Fibroblast of lung (primary cell): ENCODE measurements around the gene RNF112. TPM values are rescaled to one million over a fixed set of nuclear protein-coding genes. Genes with fewer than 3 reads are reported as not detected.
A peak's percentile ranks its signal among the peaks of the same experiment; 100 is the strongest.

Experiments
- DNase-seq, 2 donors: peaks; one replicate each; pipeline versions ENCODE4 v3.0.0 to v3.0.0-alpha.2; 2010; ENCODE audit warnings: low read depth in 2 of 2
- H2AFZ ChIP-seq: 2 replicates; pipeline ENCODE4 v1.5.1; 2012; ENCODE audit warnings: low read length, control low read depth, inconsistent platforms
- H3K27ac ChIP-seq: 2 replicates; pipeline ENCODE4 v1.5.1; 2011; ENCODE audit warnings: low read length, control low read depth; ENCODE audit not compliant: insufficient read depth
- H3K27me3 ChIP-seq: 2 replicates; pipeline ENCODE4 v1.5.1; 2011; ENCODE audit warnings: mild to moderate bottlenecking, low read length; ENCODE audit not compliant: control insufficient read depth, insufficient read depth
- H3K36me3 ChIP-seq: 2 replicates; pipeline ENCODE4 v1.5.1; 2011; ENCODE audit warnings: low read length; ENCODE audit not compliant: control insufficient read depth, insufficient read depth
- H3K4me1 ChIP-seq: 2 replicates; pipeline ENCODE4 v1.5.1; 2011; ENCODE audit warnings: low read length; ENCODE audit not compliant: control insufficient read depth, insufficient read depth; ENCODE audit errors: extremely low read depth
- H3K4me2 ChIP-seq: 2 replicates; pipeline ENCODE4 v1.5.1; 2011; ENCODE audit warnings: low read length, control low read depth; ENCODE audit not compliant: insufficient read depth; ENCODE audit errors: extremely low read depth
- H3K4me3 ChIP-seq, 4 experiments: fragments of 200-600 bp in 1 of 4; sonication (generic) in 1 of 4; replicated peaks in 1 of 4; 2 replicates each; pipeline ENCODE4 v1.5.1; 2011 to 2016; ENCODE audit warnings: low read length in 4 of 4, low read depth in 3 of 4, mild to moderate bottlenecking in 3 of 4, control low read depth in 2 of 4, inconsistent platforms in 1 of 4, mixed read lengths in 1 of 4; ENCODE audit not compliant: insufficient read depth in 1 of 4; ENCODE audit errors: control extremely low read depth in 1 of 4
- H3K79me2 ChIP-seq: 2 replicates; pipeline ENCODE4 v1.5.1; 2012; ENCODE audit warnings: mild to moderate bottlenecking, low read length, inconsistent platforms; ENCODE audit not compliant: control insufficient read depth, insufficient read depth
- H3K9ac ChIP-seq: 2 replicates; pipeline ENCODE4 v1.5.1; 2011; ENCODE audit warnings: mild to moderate bottlenecking, low read length, control low read depth; ENCODE audit not compliant: insufficient read depth
- H3K9me3 ChIP-seq: 2 replicates; pipeline ENCODE4 v1.5.1; 2012; ENCODE audit warnings: low read depth, low read length; ENCODE audit not compliant: control insufficient read depth, insufficient read depth
- H4K20me1 ChIP-seq: 2 replicates; pipeline ENCODE4 v1.5.1; 2011; ENCODE audit warnings: low read length; ENCODE audit not compliant: control insufficient read depth, insufficient read depth; ENCODE audit errors: extremely low read depth
- CTCF ChIP-seq, 2 donors: IDR thresholded peaks in 1 of 2; conservative IDR thresholded peaks in 1 of 2; 1 replicate in 1 of 2; 2 replicates in 1 of 2; pipeline ENCODE4 v1.5.1; 2011 to 2012; ENCODE audit warnings: low read length in 2 of 2, control low read depth in 1 of 2, inconsistent platforms in 1 of 2, low read depth in 1 of 2, mild to moderate bottlenecking in 1 of 2
- EZH2 ChIP-seq: IDR thresholded peaks from 2 replicates; pipeline ENCODE4 v1.5.1; 2012; ENCODE audit warnings: low read length, control low read depth, mild to moderate bottlenecking; ENCODE audit errors: missing control alignments
- polyA plus RNA-seq, 2 donors: library from polyadenylated mRNA; depleted of rRNA in 1 of 2; stranded (reverse) in 1 of 2; unstranded in 1 of 2; fragments of >200 nt; gene quantifications; 2 replicates each; pipeline ENCODE4 v1.2.1, GENCODE V29; 2011 to 2012; ENCODE audit warnings: missing spikeins in 1 of 2
- total RNA-seq: library from RNA; depleted of rRNA; stranded (reverse); fragments of >200 nt; gene quantifications from 2 replicates; pipeline ENCODE4 v1.2.1, GENCODE V29; 2014

RNF112 gene
- total and polyA plus RNA-seq, 2 donors (not counting 1 experiment from before 2014, with no cell fraction given) = 1.5 to 21.5 TPM

GRCh38 chr17:19398301-19399181 is 12.5 kb upstream of the RNF112 start:
- Histone ChIP-seq H3K4me1 (peaks cover 6% of the 10 kb centered on the region), H3K4me3 (no peak overlapping the region), H3K36me3 (no peaks in the 10 kb centered on the region), H3K27ac (no peak overlapping the region), H4K20me1 (no peaks in the 10 kb centered on the region), H2AFZ (peak overlapping the region; percentile 17), H3K4me2 (peak overlapping the region; percentile 17), H3K79me2 (no peaks in the 10 kb centered on the region), H3K27me3 (no peaks in the 10 kb centered on the region), H3K9me3 (no peaks in the 10 kb centered on the region), H3K9ac (no peak overlapping the region)
- no peak for TF ChIP-seq EZH2
- no peak for TF ChIP-seq CTCF (conservative IDR thresholded peaks at IDR 0.05 in 1 of 2, IDR thresholded peaks at IDR 0.05 in 1 of 2; ENCODE audit: low read depth in 1 of 2, low read length in 2 of 2)
- peak; percentile 19 to 79 for DNase-seq

GRCh38 chr17:19399750-19400450 is 11.1 kb upstream of the RNF112 start:
- no peaks in the 10 kb centered on the region for H3K79me2 ChIP-seq
- H4K20me1 ChIP-seq = no peaks in the 10 kb centered on the region
- no peaks in the 10 kb centered on the region for H3K36me3 ChIP-seq
- no peak overlapping the region for H3K4me3 ChIP-seq
- DNase-seq = no peak
- H3K27me3 ChIP-seq = no peaks in the 10 kb centered on the region
- H3K27ac ChIP-seq = no peak overlapping the region
- H3K4me2 ChIP-seq = no peak overlapping the region
- H3K9me3 ChIP-seq = no peaks in the 10 kb centered on the region
- peaks cover 6% of the 10 kb centered on the region for H3K4me1 ChIP-seq
- no peak overlapping the region for H3K9ac ChIP-seq
- H2AFZ ChIP-seq = no peak overlapping the region
- TF ChIP-seq EZH2 (no peak), CTCF (conservative IDR thresholded peaks at IDR 0.05 in 1 of 2, IDR thresholded peaks at IDR 0.05 in 1 of 2; ENCODE audit: low read depth in 1 of 2, low read length in 2 of 2) (no peak)

DNA sequence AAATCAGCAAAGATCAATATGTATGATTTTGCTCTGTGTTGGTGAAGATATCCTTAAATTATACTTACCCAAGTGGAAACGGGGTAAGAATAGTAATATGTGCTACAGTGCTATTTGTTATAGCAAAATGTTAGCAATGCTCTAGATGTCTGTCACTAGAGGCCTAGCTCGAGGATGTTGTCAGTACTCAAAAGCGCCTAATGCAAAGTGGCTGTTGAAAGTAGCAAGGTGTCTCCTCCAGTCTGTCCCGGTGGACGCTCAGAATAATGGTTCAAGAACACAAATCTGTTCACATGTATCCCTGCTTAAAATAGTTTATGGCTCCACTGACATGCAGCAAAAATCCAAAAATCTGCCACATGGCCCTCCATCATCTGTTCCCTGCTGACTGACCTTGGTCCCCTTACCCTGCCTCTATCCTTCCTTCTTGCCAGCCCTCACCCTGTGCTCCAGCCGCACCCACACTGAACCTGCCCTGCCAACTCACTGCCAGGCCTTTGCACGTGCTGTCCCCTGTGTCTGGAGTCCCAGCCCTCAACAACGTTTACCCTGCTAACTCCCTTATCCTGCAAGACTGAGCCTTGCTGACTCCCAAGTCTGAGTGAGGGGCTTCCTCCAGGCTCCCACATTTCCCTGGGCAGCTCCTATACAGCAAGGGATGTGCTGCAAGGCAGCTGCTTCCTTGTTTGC is 9.6 kb upstream of the RNF112 start:
- Histone ChIP-seq H4K20me1 (no peaks in the 10 kb centered on the region), H3K79me2 (no peaks in the 10 kb centered on the region), H3K4me1 (peaks cover 6% of the 10 kb centered on the region), H3K9ac (no peak overlapping the region), H3K4me3 (no peak overlapping the region), H3K27ac (no peak overlapping the region), H3K4me2 (no peak overlapping the region), H3K36me3 (no peaks in the 10 kb centered on the region), H3K27me3 (no peaks in the 10 kb centered on the region), H2AFZ (no peak overlapping the region), H3K9me3 (no peaks in the 10 kb centered on the region)
- no peak for DNase-seq
- no peak for TF ChIP-seq EZH2
- TF ChIP-seq CTCF (conservative IDR thresholded peaks at IDR 0.05 in 1 of 2, IDR thresholded peaks at IDR 0.05 in 1 of 2; ENCODE audit: low read depth in 1 of 2, low read length in 2 of 2) = no peak
